CD4-positive, alpha-beta T cell treated with Interleukin-15 for 4 hours (primary cell): ENCODE measurements around the gene HUS1B.

Source experiments
- DNase-seq: peaks from one replicate; pipeline ENCODE4 v3.0.0-alpha.2; 2020; ENCODE audit warnings: low spot score

The HUS1B gene

DNA sequence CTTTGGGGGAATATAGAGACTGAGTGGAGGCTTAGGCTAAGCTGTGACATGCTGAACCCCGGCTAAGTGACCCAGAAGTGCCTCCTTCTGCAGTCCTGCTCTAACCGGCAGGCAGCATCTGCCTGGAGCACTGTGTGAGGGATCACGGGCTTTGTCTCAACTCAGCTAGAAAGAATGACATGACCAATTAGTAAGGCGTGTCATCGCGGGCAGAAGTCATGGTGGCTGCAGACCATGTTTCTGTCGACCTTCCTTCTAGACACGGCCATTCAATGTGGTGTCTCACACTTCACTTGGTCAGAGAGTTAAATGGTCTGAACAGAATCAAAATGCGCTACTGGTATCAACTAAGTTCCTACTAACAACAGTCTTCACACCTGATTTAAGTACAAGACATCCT is 35.0 kb downstream of the HUS1B start:
- DNase-seq, result no peak

DNA sequence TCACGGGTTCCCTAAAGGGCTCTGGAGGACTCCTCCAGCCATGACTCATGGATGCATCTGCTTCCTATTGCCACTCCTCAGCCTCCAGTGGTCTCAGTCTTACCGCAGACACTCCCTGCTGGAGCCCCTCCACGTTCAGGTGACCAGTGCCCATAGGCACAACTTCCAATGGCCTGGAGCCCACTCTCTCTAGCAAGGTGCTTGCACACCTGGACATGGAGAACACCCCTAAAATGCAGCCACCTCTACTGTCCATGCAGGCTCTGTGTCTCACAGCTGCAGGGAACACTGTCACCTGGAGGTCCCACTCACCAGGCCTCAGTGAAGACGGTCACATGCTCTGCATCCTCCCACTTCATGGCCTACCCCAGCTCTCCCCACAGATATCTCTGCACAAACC is 36.0 kb downstream of the HUS1B start:
- no peak for DNase-seq

DNA sequence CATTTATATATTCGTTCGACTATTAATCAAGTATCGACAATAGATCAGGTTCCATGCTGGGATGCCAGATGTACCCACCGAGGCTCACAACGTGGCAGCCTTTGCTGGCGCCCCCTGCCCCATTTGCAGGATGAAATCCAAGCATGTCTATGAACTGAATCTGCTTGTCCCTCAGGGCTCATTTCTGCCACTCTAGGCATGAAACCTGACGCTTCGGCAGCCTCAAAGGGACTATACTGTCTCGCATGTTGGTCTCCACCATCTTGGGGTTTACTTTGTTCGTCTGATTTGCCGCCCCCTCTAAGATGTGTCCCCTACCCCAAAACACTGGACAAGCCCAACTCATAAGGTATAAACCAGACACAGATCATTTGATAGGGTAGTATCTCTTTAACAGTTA is 36.7 kb downstream of the HUS1B start:
- no peak for DNase-seq

DNA sequence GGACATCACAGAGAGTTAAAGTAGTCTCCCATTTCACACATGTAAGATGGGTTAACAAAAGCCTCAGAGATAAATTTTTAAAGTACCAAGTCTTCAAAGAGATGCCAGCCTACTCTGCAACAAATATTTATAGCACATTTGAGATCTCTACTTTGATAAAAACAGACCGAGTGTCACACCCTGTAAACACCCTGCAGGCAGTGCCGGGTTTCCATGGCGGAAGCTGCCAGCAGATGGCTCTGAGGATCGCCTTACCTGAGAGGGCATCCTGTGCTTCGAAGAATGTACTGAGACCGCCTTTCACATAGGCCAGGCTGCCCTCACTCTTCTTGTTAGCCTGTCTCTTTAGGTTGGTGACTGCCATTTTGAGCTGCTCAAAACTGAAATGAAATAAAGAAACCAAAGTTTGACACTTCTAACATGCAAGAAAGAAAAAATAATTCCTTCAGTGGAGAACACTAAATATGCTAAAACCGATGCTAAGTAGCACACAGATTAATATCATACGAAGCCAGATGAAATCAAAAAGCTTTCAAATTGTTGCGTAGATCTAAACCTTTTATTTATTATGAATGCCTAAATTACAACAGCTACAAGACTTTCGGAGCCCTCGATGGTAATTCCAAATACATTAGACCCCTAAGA is 39.3 kb downstream of the HUS1B start:
- peak; percentile 7 for DNase-seq

DNA sequence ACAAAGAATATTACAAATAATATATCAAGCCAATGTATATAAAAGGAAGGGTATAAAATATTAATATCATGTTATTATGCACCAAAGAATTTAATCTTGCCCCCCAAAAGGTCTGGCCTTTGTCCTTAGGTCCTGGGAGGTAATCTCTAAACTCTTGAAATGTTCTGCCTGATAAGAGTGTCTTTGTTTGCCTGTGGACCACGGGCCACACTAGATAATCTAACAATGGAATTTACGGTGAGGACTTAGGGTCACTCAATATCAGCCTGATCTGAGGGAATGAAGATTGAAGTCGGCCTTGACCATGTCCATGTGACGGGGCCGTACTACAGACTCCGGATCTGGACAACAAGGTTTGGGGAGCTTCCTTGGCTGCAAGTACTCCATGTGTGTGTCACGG is 42.9 kb downstream of the HUS1B start:
- DNase-seq, result no peak

DNA sequence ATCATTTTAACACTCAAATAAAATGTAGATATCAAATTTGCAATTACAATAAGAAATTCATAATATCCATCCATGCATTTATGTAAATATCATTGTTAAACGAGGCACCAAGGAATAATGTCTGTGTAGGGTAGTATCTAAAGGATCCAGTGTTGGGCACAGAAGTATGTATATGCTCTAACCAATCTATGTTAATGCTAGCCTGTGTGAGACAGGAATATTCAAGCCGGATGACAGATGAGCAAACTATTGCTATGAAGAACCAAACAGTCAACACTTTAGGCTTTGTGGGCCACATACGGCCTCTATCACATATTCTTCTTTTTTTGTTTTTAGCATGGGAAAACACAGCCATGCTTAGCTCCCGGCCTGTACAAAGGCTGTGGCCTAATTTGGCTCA is 45.0 kb downstream of the HUS1B start:
- DNase-seq, result no peak

DNA sequence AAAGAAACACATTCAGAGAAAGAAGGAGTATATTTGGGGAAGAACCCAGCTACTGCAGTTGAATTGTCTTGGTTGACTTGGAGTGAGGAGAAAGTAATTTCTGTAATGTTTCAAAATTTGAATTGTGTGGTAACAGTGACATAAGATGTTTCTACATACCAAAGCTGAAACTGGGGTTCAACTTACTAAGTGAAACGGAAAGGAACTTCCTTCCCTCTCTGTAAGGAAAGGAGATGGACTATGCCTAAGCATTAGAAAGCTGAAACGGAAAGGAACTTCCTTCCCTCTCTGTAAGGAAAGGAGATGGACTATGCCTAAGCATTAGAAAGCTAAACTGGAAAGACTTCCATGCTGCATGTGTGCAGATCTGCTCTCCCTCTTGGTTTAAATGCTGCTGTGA is 46.0 kb downstream of the HUS1B start:
- no peak for DNase-seq

DNA sequence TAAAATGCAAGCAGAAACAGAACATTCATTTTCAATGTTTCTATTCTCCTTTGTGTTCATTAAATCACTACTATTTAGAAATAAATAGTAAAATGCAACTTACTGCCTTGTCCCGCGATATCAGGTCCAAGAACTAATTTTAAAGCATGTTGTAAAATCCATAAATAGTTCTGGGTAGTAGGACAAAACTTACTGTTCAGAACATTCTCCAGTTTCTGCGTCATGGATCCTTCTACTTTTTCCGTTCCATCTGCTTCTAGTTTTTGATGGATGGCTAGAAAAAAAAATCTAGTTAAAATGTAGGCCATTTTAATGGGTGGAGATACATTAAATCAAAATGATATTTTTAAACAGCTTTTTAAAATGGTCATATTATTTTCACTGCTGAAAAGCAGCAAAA is 47.0 kb downstream of the HUS1B start:
- DNase-seq, result no peak

DNA sequence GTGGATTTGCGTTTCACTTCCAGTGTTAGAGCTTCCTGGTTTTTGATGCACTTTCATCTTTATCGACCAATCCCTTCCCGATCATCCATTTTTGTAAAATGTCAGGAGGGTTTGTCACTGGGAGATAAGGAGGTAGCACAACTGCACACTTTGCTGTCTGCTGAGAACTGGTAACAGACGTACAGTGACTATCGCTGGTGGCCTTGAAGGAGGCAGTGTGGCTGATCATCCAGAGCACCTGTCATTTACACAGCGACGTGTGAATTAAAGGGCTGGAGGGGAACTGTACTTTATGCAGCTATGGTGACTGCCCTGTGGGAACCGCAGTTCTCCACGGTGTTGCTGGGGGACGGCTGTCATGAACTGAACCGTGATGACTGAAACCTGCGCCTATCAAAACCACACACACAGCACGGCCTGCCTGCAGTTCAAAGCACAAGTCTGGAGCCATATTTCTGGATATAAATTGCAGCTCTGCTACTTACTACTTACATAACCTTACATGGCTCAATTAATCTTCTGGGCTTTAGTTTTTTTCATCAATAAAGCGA is 50.0 kb downstream of the HUS1B start:
- DNase-seq, result no peak
